H1 (cell line): ENCODE data around the gene RGS17. TPM values are rescaled to one million over a fixed set of nuclear protein-coding genes. Genes with fewer than 3 reads are reported as not detected.
A peak's percentile ranks its signal among the peaks of the same experiment; 100 is the strongest.
"Not testable (repeated sequence)": the region's sequence is repeated elsewhere in the genome, so short reads cannot be mapped to it uniquely, and the experiment has no call there.

Source experiments
- CTCF ChIA-PET: fragments of 300-600 bp; sonication (Branson Sonifier 250); formaldehyde crosslinking; loops from one replicate; lab custom pipeline; 2021; ENCODE audit not compliant: partially characterized antibody; lab: Charles Lee
- POLR2A ChIA-PET: fragments of 300-600 bp; sonication (Branson Sonifier 250); formaldehyde crosslinking; loops from one replicate; lab custom pipeline; 2021; ENCODE audit warnings: inconsistent platforms; ENCODE audit not compliant: partially characterized antibody; lab: Charles Lee
- DNase-seq, 2 experiments: peaks; one replicate each; pipeline versions ENCODE4 v3.0.0 to v3.0.0-alpha.2; 2010 to 2022; ENCODE audit warnings: low spot score in 2 of 2, low read depth in 1 of 2, mixed read lengths in 1 of 2
- FAIRE-seq: peaks from 2 replicates; lab custom pipeline; 2011; peaks lifted over from hg19 to GRCh38; lab: Jason Lieb, UNC
- H2AFZ ChIP-seq: 2 replicates; pipeline ENCODE4 v1.8.1; 2012; ENCODE audit warnings: low read length, inconsistent platforms
- H2AK5ac ChIP-seq: 2 replicates; pipeline ENCODE4 v1.6.1; 2013; ENCODE audit warnings: low read depth, low read length
- H2BK120ac ChIP-seq: replicated peaks from 2 replicates; pipeline ENCODE3; 2013; ENCODE audit warnings: low read depth, low read length, inconsistent platforms
- H2BK12ac ChIP-seq: 2 replicates; pipeline ENCODE4 v1.6.1; 2013; ENCODE audit warnings: low read depth, low read length
- H2BK15ac ChIP-seq: 2 replicates; pipeline ENCODE4 v1.6.1; 2013; ENCODE audit warnings: low read length
- H2BK20ac ChIP-seq: 2 replicates; pipeline ENCODE4 v1.6.1; 2013; ENCODE audit warnings: low read length
- H2BK5ac ChIP-seq: 2 replicates; pipeline ENCODE4 v1.6.1; 2013; ENCODE audit warnings: low read depth, low read length
- H3K14ac ChIP-seq: 2 replicates; pipeline ENCODE4 v1.6.1; 2013; ENCODE audit warnings: inconsistent platforms; ENCODE audit not compliant: insufficient read length
- H3K18ac ChIP-seq: 2 replicates; pipeline ENCODE4 v1.6.1; 2013; ENCODE audit warnings: low read length; ENCODE audit errors: extremely low read depth
- H3K23ac ChIP-seq: 2 replicates; pipeline ENCODE4 v1.6.1; 2013; ENCODE audit warnings: inconsistent platforms; ENCODE audit not compliant: insufficient read length
- H3K23me2 ChIP-seq: 2 replicates; pipeline ENCODE4 v1.6.1; 2013; ENCODE audit warnings: low read depth, low read length
- H3K27ac ChIP-seq: 2 replicates; pipeline ENCODE4 v1.6.1; 2011; ENCODE audit warnings: low read depth, low read length, inconsistent platforms
- H3K27me3 ChIP-seq, 4 experiments: replicated peaks in 1 of 4; 1 replicate in 1 of 4; 2 replicates in 3 of 4; pipeline versions ENCODE4 v1.6.1 to v1.8.1; 2011 to 2013; ENCODE audit warnings: low read length in 3 of 4, mild to moderate bottlenecking in 3 of 4, inconsistent platforms in 2 of 4, mixed read lengths in 2 of 4, moderate library complexity in 1 of 4; ENCODE audit not compliant: control insufficient read depth in 3 of 4, insufficient read depth in 3 of 4; ENCODE audit errors: extremely low read depth in 1 of 4
- H3K36me3 ChIP-seq, 4 experiments: 2 replicates each; pipeline versions ENCODE4 v1.6.1 to v1.8.1; 2011 to 2013; ENCODE audit warnings: mild to moderate bottlenecking in 4 of 4, low read length in 3 of 4, moderate library complexity in 2 of 4, control low read depth in 1 of 4, inconsistent platforms in 1 of 4; ENCODE audit not compliant: insufficient read depth in 4 of 4, control insufficient read depth in 2 of 4
- H3K4ac ChIP-seq: replicated peaks from 2 replicates; pipeline ENCODE3; 2013; ENCODE audit warnings: low read length, low read depth, mixed read lengths, inconsistent platforms; ENCODE audit not compliant: insufficient read length
- H3K4me1 ChIP-seq, 4 experiments: replicated peaks in 1 of 4; 1 replicate in 1 of 4; 2 replicates in 3 of 4; pipeline versions ENCODE4 v1.6.1 to v1.8.1; 2011 to 2013; ENCODE audit warnings: low read length in 3 of 4, inconsistent platforms in 2 of 4, mixed read lengths in 1 of 4; ENCODE audit not compliant: insufficient read depth in 4 of 4, control insufficient read depth in 3 of 4
- H3K4me2 ChIP-seq, 2 experiments: 2 replicates each; pipeline versions ENCODE4 v1.6.1 to v1.8.1; 2011 to 2013; ENCODE audit warnings: low read depth in 2 of 2, low read length in 2 of 2, control low read depth in 1 of 2, inconsistent platforms in 1 of 2, mild to moderate bottlenecking in 1 of 2; ENCODE audit not compliant: insufficient read depth in 1 of 2
- H3K4me3 ChIP-seq, 4 experiments: fragments of 200-600, 300-600 bp in 1 of 4; sonication (generic), shearing (Covaris generic), sonication (Bioruptor Twin) in 1 of 4; 2 replicates each; pipeline versions ENCODE4 v1.5.1 to v1.8.1; 2011 to 2016; ENCODE audit warnings: low read length in 4 of 4, low read depth in 3 of 4, control low read depth in 2 of 4, inconsistent platforms in 2 of 4, mild to moderate bottlenecking in 2 of 4, mixed read lengths in 1 of 4, moderate library complexity in 1 of 4; ENCODE audit not compliant: insufficient read depth in 2 of 4; ENCODE audit errors: extremely low read depth in 1 of 4
- H3K56ac ChIP-seq: replicated peaks from 2 replicates; pipeline ENCODE3; 2013; ENCODE audit warnings: low read depth, mild to moderate bottlenecking, mixed read lengths, low read length, inconsistent platforms; ENCODE audit not compliant: insufficient read length
- H3K79me1 ChIP-seq: 2 replicates; pipeline ENCODE4 v1.6.1; 2013; ENCODE audit warnings: low read depth, low read length, control low read depth
- H3K79me2 ChIP-seq, 2 experiments: 2 replicates each; pipeline versions ENCODE4 v1.6.1 to v1.8.1; 2012 to 2013; ENCODE audit warnings: low read length in 2 of 2, mild to moderate bottlenecking in 2 of 2, inconsistent platforms in 1 of 2; ENCODE audit not compliant: insufficient read depth in 2 of 2, control insufficient read depth in 1 of 2
- H3K9ac ChIP-seq, 4 experiments: replicated peaks in 1 of 4; 1 replicate in 1 of 4; 2 replicates in 3 of 4; pipeline versions ENCODE4 v1.6.1 to v1.8.1; 2011 to 2013; ENCODE audit warnings: low read depth in 3 of 4, low read length in 3 of 4, control low read depth in 2 of 4, mild to moderate bottlenecking in 2 of 4, moderate library complexity in 2 of 4, inconsistent platforms in 1 of 4; ENCODE audit errors: extremely low read depth in 1 of 4
- H3K9me3 ChIP-seq, 2 experiments: 2 replicates each; pipeline versions ENCODE4 v1.6.1 to v1.8.1; 2012 to 2013; ENCODE audit warnings: mild to moderate bottlenecking in 2 of 2, moderate library complexity in 2 of 2, control low read depth in 1 of 2, inconsistent platforms in 1 of 2, low read depth in 1 of 2, low read length in 1 of 2, mixed read lengths in 1 of 2; ENCODE audit not compliant: insufficient read depth in 2 of 2
- H4K20me1 ChIP-seq, 2 experiments: replicated peaks in 1 of 2; 2 replicates each; pipeline versions ENCODE3 to v1.8.1; 2011 to 2013; ENCODE audit warnings: inconsistent platforms in 2 of 2, low read length in 2 of 2, mild to moderate bottlenecking in 1 of 2; ENCODE audit not compliant: insufficient read depth in 2 of 2, control insufficient read depth in 1 of 2
- H4K5ac ChIP-seq: 2 replicates; pipeline ENCODE4 v1.6.1; 2013; ENCODE audit warnings: low read length, low read depth, mixed read lengths, inconsistent platforms; ENCODE audit not compliant: insufficient read length
- H4K8ac ChIP-seq: 2 replicates; pipeline ENCODE4 v1.8.0; 2013; ENCODE audit warnings: mild to moderate bottlenecking, moderate library complexity, low read length, inconsistent platforms; ENCODE audit not compliant: insufficient read depth; ENCODE audit errors: extremely low read depth
- H4K91ac ChIP-seq: replicated peaks from 2 replicates; pipeline ENCODE3; 2013; ENCODE audit warnings: low read length, mixed read lengths, inconsistent platforms; ENCODE audit not compliant: insufficient read length
- WGBS, 2 experiments: shearing (Covaris generic) in 1 of 2; methylation state at CpG; one replicate each; pipeline versions ENCODE4 v1.1.6 to v1.1.7; 2013 to 2015; ENCODE audit warnings: low lambda C conversion rate in 2 of 2, mixed read lengths in 2 of 2, inconsistent platforms in 1 of 2, low coverage in 1 of 2, missing lambda C conversion rate in 1 of 2; ENCODE audit not compliant: insufficient replicate concordance in 2 of 2, insufficient coverage in 1 of 2, insufficient read length in 1 of 2; ENCODE audit errors: extremely low coverage in 1 of 2, missing lambda C conversion rate in 1 of 2; 5-methylcytosine and 5-hydroxymethylcytosine counted together
- polyA plus RNA-seq, 7 experiments: library from polyadenylated mRNA; depleted of rRNA in 3 of 7; stranded (reverse) in 5 of 7; unstranded in 2 of 7; fragments of >200 nt in 5 of 7; fragments of 200-250 nt in 2 of 7; gene quantifications; 1 replicate in 5 of 7; 2 replicates in 1 of 7; 4 replicates in 1 of 7; pipeline versions ENCODE4 v1.2.1 to v1.2.3, GENCODE V29; 2011 to 2013; ENCODE audit warnings: missing spikeins in 2 of 7, mixed read lengths in 2 of 7
- total RNA-seq: library from RNA; stranded (reverse); fragmentation: NEBNext Ultra II Directional; extraction: Animal tissue kit (Norgen Biotek cat#: 25700); gene quantifications from 2 replicates; pipeline ENCODE4 v1.2.1, GENCODE V29; 2021

RGS17 gene
- total and polyA plus RNA-seq, 2 of the 8 experiments (the other 6 are each of a cell fraction or from before 2014, with no cell fraction given), result 2.0 to 12.2 TPM

DNA sequence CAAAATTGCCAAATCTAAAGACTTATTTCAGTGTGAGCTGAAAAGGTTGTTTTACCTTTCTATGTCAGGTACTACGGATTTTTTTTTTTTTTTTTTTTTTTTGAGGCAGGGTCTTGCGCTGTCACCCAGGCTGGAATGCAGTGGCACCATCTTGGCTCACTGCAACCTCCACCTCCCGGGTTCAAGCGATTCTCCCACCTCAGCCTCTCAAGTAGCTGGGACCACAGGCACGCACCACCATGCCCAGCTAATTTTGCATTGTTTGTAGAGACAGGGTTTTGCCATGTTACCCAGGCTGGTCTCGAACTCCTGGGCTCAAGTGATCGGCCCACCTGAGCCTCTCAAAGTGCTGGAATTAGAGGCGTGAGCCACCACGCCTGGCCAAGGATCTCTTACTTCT is 130.3 kb downstream of the RGS17 start:
- Histone ChIP-seq H3K36me3 (peaks cover 0 to 23% (median 7%) of the 10 kb centered on the region in 4 experiments; a peak in 5 of 8 replicates), H3K79me2 (peaks cover 12 to 64% of the 10 kb centered on the region in 2 experiments), H3K4me2 (peak overlapping the region; percentile 86 to 99; a peak in 3 of 4 replicates), H3K23me2 (peaks cover 12% of the 10 kb centered on the region), H3K4me3 (peak overlapping the region in 3 of 4 experiments; percentile 8 to 100 (median 96); a peak in 4 of 8 replicates)
- H4K20me1 ChIP-seq, H3K23ac ChIP-seq, H3K4ac ChIP-seq, H2BK120ac ChIP-seq, H3K79me1 ChIP-seq, H3K56ac ChIP-seq, H3K27me3 ChIP-seq, H2BK20ac ChIP-seq, H2AK5ac ChIP-seq, H3K9me3 ChIP-seq, H4K5ac ChIP-seq, H2BK12ac ChIP-seq, DNase-seq, FAIRE-seq, H2AFZ ChIP-seq, H4K91ac ChIP-seq, H3K9ac ChIP-seq, H3K14ac ChIP-seq, H3K18ac ChIP-seq, H3K4me1 ChIP-seq, H4K8ac ChIP-seq, H2BK5ac ChIP-seq, H3K27ac ChIP-seq, H2BK15ac ChIP-seq: not testable (repeated sequence)
- CTCF ChIA-PET, result interaction anchor here (1.2 to 2.1 kb wide), 3 partner anchors 16 to 23 kb away, joined by 3 to 9 read pairs (median 3); no protein-coding TSS in a partner anchor
- POLR2A ChIA-PET, result interaction anchor here (0.5 to 8.8 kb wide), 3 partner anchors 9 to 394 kb away, joined by 3 to 103 read pairs (median 8); partner anchors contain the start of gene FBXO5
- 87% methylated on average over 8 of the region's 9 CpGs; no CpG with 5 or more reads in 1 of the 2 experiments for WGBS, 2 experiments
